Activated CD8-positive, alpha-beta T cell treated with anti-CD3 and anti-CD28 coated beads for 36 hours (primary cell): Measurements from ENCODE around the gene TAF4. TPM values are rescaled to one million over a fixed set of nuclear protein-coding genes. Genes with fewer than 3 reads are reported as not detected.

Experiments used
- ATAC-seq: fragments of 200-7000 bp; cut with Tn5 transposase; one replicate; pipeline ENCODE4 v1.10.0; 2021; ENCODE audit warnings: mild to moderate bottlenecking, moderate library complexity
- CTCF ChIA-PET: fragments of 350-600 bp; sonication (Branson Sonifier 250); formaldehyde crosslinking; loops from one replicate; lab custom pipeline; 2021; ENCODE audit warnings: antibody characterized with exemption; lab: Charles Lee
- POLR2A ChIA-PET: fragments of 350-600 bp; sonication (Branson Sonifier 250); formaldehyde crosslinking; loops from one replicate; lab custom pipeline; 2021; ENCODE audit warnings: antibody characterized with exemption; lab: Charles Lee
- DNase-seq: peaks from one replicate; pipeline ENCODE4 v3.0.0-alpha.2; 2020
- H3K27ac Mint-ChIP-seq: one replicate; pipeline ENCODE4 v1.8.0; 2021; ENCODE audit warnings: mild to moderate bottlenecking, mixed read lengths
- H3K27me3 Mint-ChIP-seq: one replicate; pipeline ENCODE4 v1.8.0; 2021; ENCODE audit warnings: mixed read lengths
- H3K36me3 Mint-ChIP-seq: one replicate; pipeline ENCODE4 v1.8.0; 2021; ENCODE audit warnings: low read depth, mixed read lengths
- H3K4me1 Mint-ChIP-seq: one replicate; pipeline ENCODE4 v1.8.0; 2021; ENCODE audit warnings: low read depth, mixed read lengths
- H3K4me3 Mint-ChIP-seq: one replicate; pipeline ENCODE4 v1.8.0; 2021; ENCODE audit warnings: mild to moderate bottlenecking, moderate library complexity, mixed read lengths
- H3K9me3 Mint-ChIP-seq: one replicate; pipeline ENCODE4 v1.8.0; 2021; ENCODE audit warnings: mixed read lengths
- CTCF ChIP-seq: fragments of 200-600 bp; IDR thresholded peaks from one replicate; pipeline ENCODE4 v1.8.0; 2022; ENCODE audit warnings: antibody characterized with exemption, mild to moderate bottlenecking
- intact Hi-C: fragments of 100-400 bp; cut with micrococcal nuclease; formaldehyde crosslinking; loops from one replicate; pipeline ENCODE4 v1.10.0; 2022
- total RNA-seq, 2 experiments: library from RNA; stranded (reverse); gene quantifications; one replicate each; pipeline ENCODE4 v1.2.3, GENCODE V29; 2021

TAF4 gene
- total RNA-seq, 2 experiments from 2014 or later, result 14.1 to 15.9 TPM

DNA sequence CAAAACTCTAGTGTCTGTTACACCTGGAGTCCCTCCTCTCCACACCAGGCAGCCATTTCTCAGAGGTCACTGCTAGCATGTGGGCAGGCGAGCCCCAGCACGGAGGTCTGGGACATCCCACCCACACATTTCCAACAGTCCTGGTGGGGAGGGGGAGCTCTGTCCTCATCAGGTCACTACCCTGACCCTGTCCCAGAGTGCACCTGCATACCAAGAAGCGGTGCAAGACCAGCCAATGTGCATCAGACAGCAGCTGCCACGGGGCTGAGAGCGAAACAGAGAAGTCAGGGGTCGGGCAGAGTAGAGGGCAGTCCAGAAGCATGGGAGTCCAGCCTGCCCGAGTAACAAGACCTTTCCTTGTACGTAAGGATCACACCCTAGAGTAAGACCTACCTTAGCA lies 71.1 kb downstream of the TAF4 start:
- no peak for DNase-seq
- ChIA-PET CTCF (interaction anchor here (1.3 kb wide), 1 partner anchor 16 kb away, joined by 4 read pairs; no protein-coding TSS in a partner anchor), POLR2A (no interaction called here)
- ATAC-seq, result no peak
- Mint-ChIP-seq H3K27me3 (no peaks in the 10 kb centered on the region), H3K9me3 (peaks cover 12% of the 10 kb centered on the region), H3K27ac (no peak overlapping the region), H3K4me1 (no peaks in the 10 kb centered on the region), H3K4me3 (no peak overlapping the region), H3K36me3 (peaks cover 68% of the 10 kb centered on the region)
- intact Hi-C loops, result no loop called here
- no peak for TF ChIP-seq CTCF

DNA sequence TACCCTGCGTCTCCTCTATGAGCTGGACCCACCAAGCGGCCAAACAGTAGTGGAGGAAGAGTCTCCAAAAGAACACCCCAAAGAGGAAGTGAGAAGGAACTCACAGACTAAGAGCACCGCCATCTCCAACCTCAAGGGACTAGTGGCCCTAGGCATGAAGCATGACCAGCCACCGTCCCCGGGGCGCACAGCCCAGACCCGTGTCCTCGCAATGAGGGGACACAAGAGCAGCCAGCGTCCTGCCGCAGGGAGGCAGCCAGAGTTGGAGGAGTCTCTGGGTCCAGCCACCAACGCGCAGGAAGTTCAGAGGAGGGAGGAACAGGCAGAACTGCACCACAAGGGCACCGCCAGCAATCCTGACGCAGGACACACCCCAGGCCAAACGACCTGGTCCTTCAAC lies 72.6 kb downstream of the TAF4 start:
- ATAC-seq, result no peak
- POLR2A ChIA-PET, result no interaction called here
- H3K27ac Mint-ChIP-seq, result no peak overlapping the region

GRCh38 chr20:61991476-61991875 lies 74.2 kb downstream of the TAF4 start:
- peaks cover 1% of the 10 kb centered on the region for H3K4me1 Mint-ChIP-seq
- no peak for TF ChIP-seq CTCF
- intact Hi-C loops, result no loop called here
- H3K4me3 Mint-ChIP-seq, result no peak overlapping the region
- ChIA-PET CTCF (no interaction called here), POLR2A (interaction anchor here (0.6 kb wide), 1 partner anchor 292 kb away, joined by 6 read pairs; no protein-coding TSS in a partner anchor)
- peaks cover 12% of the 10 kb centered on the region for H3K9me3 Mint-ChIP-seq
- peaks cover 81% of the 10 kb centered on the region for H3K36me3 Mint-ChIP-seq
- DNase-seq (no peak), ATAC-seq (no peak)
- no peak overlapping the region for H3K27ac Mint-ChIP-seq
- H3K27me3 Mint-ChIP-seq, result no peaks in the 10 kb centered on the region

More for the DNA sequence above, 72.6 kb downstream of the TAF4 start:
- H3K4me3 Mint-ChIP-seq, result no peak overlapping the region
- TF ChIP-seq CTCF, result no peak
- peaks cover 71% of the 10 kb centered on the region for H3K36me3 Mint-ChIP-seq
- CTCF ChIA-PET, result no interaction called here
- DNase-seq, result no peak
- intact Hi-C loops, result no loop called here
- no peaks in the 10 kb centered on the region for H3K27me3 Mint-ChIP-seq
- peaks cover 12% of the 10 kb centered on the region for H3K9me3 Mint-ChIP-seq
- H3K4me1 Mint-ChIP-seq, result no peaks in the 10 kb centered on the region

- H3K9me3 Mint-ChIP-seq, result peaks cover 12% of the 10 kb centered on the region
- no peaks in the 10 kb centered on the region for H3K27me3 Mint-ChIP-seq
- no peak for TF ChIP-seq CTCF
- ATAC-seq, result no peak
- H3K4me3 Mint-ChIP-seq, result no peak overlapping the region
- no peak overlapping the region for H3K27ac Mint-ChIP-seq
- ChIA-PET POLR2A (no interaction called here), CTCF (no interaction called here)
- peaks cover 3% of the 10 kb centered on the region for H3K4me1 Mint-ChIP-seq
- no peak for DNase-seq
- H3K36me3 Mint-ChIP-seq, result peaks cover 80% of the 10 kb centered on the region
- intact Hi-C loops, result no loop called here
These were observed 75.2 kb downstream of the TAF4 start for GRCh38 chr20:61990484-61990883.

DNA sequence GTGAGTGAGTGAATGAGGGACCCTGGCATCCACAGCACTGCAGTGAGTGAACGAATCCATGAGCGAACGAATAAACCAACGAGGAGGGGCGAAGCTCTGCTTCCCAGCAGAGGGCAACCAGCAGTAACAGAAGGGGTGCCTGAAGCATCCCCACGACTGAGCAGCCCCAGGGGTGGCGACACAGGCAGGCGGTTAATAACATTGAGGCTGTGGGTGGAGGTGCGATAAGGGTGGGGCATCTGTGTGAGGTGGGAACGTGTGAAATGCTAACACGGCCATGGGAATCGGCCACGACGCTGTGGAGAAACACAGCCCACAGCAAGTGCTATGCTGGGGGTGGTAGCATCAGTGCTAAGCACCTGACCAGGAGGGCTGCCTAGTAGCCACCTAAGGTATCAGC lies 75.9 kb downstream of the TAF4 start:
- ChIA-PET POLR2A (no interaction called here), CTCF (no interaction called here)
- Mint-ChIP-seq H3K9me3 (peaks cover 12% of the 10 kb centered on the region), H3K27me3 (no peaks in the 10 kb centered on the region), H3K27ac (no peak overlapping the region), H3K36me3 (peaks cover 77% of the 10 kb centered on the region), H3K4me1 (peaks cover 3% of the 10 kb centered on the region), H3K4me3 (no peak overlapping the region)
- DNase-seq, result no peak
- ATAC-seq, result no peak
- no peak for TF ChIP-seq CTCF
- intact Hi-C loops, result no loop called here
